ENCODE measurements around the gene NEDD4. TPM values are rescaled to one million over a fixed set of nuclear protein-coding genes. Genes with fewer than 3 reads are reported as not detected.

The NEDD4 gene
- polyA plus RNA-seq, 3 donors: 1.2 to 3.8 (median 1.3) TPM

GRCh38 chr15:55907797-55908196, 85.6 kb downstream of the NEDD4 start:
- Histone ChIP-seq H3K4me2 (replicated peaks; ENCODE audit: extremely low read depth, low read length, poor library complexity, severe bottlenecking) (no peak overlapping the region), H3K36me3 (replicated peaks in 1 of 2; ENCODE audit: control insufficient read depth in 1 of 2, insufficient read depth in 2 of 2, low read length in 2 of 2) (no peaks in the 10 kb centered on the region), H3K79me2 (ENCODE audit: insufficient read depth, low read length) (no peaks in the 10 kb centered on the region), H3K4me1 (ENCODE audit: control insufficient read depth in 1 of 2, insufficient read depth in 2 of 2, low read length in 2 of 2) (no peaks in the 10 kb centered on the region), H3K27me3 (ENCODE audit: control insufficient read depth in 2 of 2, insufficient read depth in 2 of 2, low read length in 2 of 2) (no peaks in the 10 kb centered on the region), H3K9me3 (replicated peaks in 1 of 2; ENCODE audit: control insufficient read depth in 1 of 2, insufficient read depth in 1 of 2, low read length in 2 of 2) (no peaks in the 10 kb centered on the region), H3K27ac (ENCODE audit: low read depth in 1 of 2, low read length in 2 of 2) (no peak overlapping the region), H3K9ac (ENCODE audit: insufficient read depth, low read length, poor library complexity, severe bottlenecking) (no peak overlapping the region), H2AFZ (ENCODE audit: insufficient read depth, low read depth, low read length, poor library complexity, severe bottlenecking) (no peak overlapping the region), H4K20me1 (ENCODE audit: insufficient read depth, low read length) (no peaks in the 10 kb centered on the region), H3K4me3 (replicated peaks in 1 of 3; ENCODE audit: low read depth in 2 of 3, low read length in 3 of 3) (no peak overlapping the region)
- DNase-seq: no peak
- WGBS (ENCODE audit: insufficient coverage): 38% methylated on average over 1 of the region's 4 CpGs
- H3K9me3 Mint-ChIP-seq: peaks cover 0 to 6% (median 0%) of the 10 kb centered on the region in 7 donors
- peaks cover 0 to 3% (median 1%) of the 10 kb centered on the region in 3 donors for H3K27me3 Mint-ChIP-seq (ENCODE audit: low read depth in 3 of 3)
- intact Hi-C loops (cut with micrococcal nuclease): no loop called here
- no peak overlapping the region for H3K27ac Mint-ChIP-seq
- no peaks in the 10 kb centered on the region for H3K36me3 Mint-ChIP-seq
- H3K4me1 Mint-ChIP-seq: no peaks in the 10 kb centered on the region
- no peak overlapping the region for H3K4me3 Mint-ChIP-seq
- no peak for TF ChIP-seq CTCF (IDR thresholded peaks at IDR 0.05)

GRCh38 chr15:55902981-55903380, 90.4 kb downstream of the NEDD4 start:
- no peaks in the 10 kb centered on the region for H3K79me2 ChIP-seq (ENCODE audit: insufficient read depth, low read length)
- H3K4me3 ChIP-seq (replicated peaks in 1 of 3; ENCODE audit: low read depth in 2 of 3, low read length in 3 of 3): no peak overlapping the region
- H3K9me3 ChIP-seq (replicated peaks in 1 of 2; ENCODE audit: control insufficient read depth in 1 of 2, insufficient read depth in 1 of 2, low read length in 2 of 2): no peaks in the 10 kb centered on the region
- H3K4me1 ChIP-seq (ENCODE audit: control insufficient read depth in 1 of 2, insufficient read depth in 2 of 2, low read length in 2 of 2): no peaks in the 10 kb centered on the region
- intact Hi-C loops (cut with micrococcal nuclease): no loop called here
- no peak overlapping the region for H3K27ac Mint-ChIP-seq
- H3K9me3 Mint-ChIP-seq: peaks cover 0 to 4% (median 0%) of the 10 kb centered on the region in 7 donors
- H4K20me1 ChIP-seq (ENCODE audit: insufficient read depth, low read length): no peaks in the 10 kb centered on the region
- no peak for TF ChIP-seq CTCF (IDR thresholded peaks at IDR 0.05)
- no CpG with 5 or more reads among the region's 4 CpGs for WGBS (ENCODE audit: insufficient coverage)
- no peak overlapping the region for H3K4me2 ChIP-seq (replicated peaks; ENCODE audit: extremely low read depth, low read length, poor library complexity, severe bottlenecking)
- no peaks in the 10 kb centered on the region for H3K36me3 Mint-ChIP-seq
- H3K36me3 ChIP-seq (replicated peaks in 1 of 2; ENCODE audit: control insufficient read depth in 1 of 2, insufficient read depth in 2 of 2, low read length in 2 of 2): no peaks in the 10 kb centered on the region
- no peak overlapping the region for H3K4me3 Mint-ChIP-seq
- H3K9ac ChIP-seq (ENCODE audit: insufficient read depth, low read length, poor library complexity, severe bottlenecking): no peak overlapping the region
- H3K4me1 Mint-ChIP-seq: no peaks in the 10 kb centered on the region
- DNase-seq: no peak
- no peaks in the 10 kb centered on the region for H3K27me3 ChIP-seq (ENCODE audit: control insufficient read depth in 2 of 2, insufficient read depth in 2 of 2, low read length in 2 of 2)
- H2AFZ ChIP-seq (ENCODE audit: insufficient read depth, low read depth, low read length, poor library complexity, severe bottlenecking): no peak overlapping the region
- H3K27me3 Mint-ChIP-seq (ENCODE audit: low read depth in 3 of 3): peaks cover 0 to 3% (median 0%) of the 10 kb centered on the region in 3 donors
- no peak overlapping the region for H3K27ac ChIP-seq (ENCODE audit: low read depth in 1 of 2, low read length in 2 of 2)
